NK-92 treated with Interleukin-12 subunit alpha and Interleukin-12 subunit beta, amount 100 ng/mL, for 24 hours (cell line): ENCODE results near the gene SLMAP.
"Not testable (repeated sequence)": the region's sequence is repeated elsewhere in the genome, so short reads cannot be mapped to it uniquely, and the experiment has no call there.

Experiments used
- DNase-seq: peaks from one replicate; lab custom pipeline; 2025; lab: John Stamatoyannopoulos, UW

SLMAP gene

DNA sequence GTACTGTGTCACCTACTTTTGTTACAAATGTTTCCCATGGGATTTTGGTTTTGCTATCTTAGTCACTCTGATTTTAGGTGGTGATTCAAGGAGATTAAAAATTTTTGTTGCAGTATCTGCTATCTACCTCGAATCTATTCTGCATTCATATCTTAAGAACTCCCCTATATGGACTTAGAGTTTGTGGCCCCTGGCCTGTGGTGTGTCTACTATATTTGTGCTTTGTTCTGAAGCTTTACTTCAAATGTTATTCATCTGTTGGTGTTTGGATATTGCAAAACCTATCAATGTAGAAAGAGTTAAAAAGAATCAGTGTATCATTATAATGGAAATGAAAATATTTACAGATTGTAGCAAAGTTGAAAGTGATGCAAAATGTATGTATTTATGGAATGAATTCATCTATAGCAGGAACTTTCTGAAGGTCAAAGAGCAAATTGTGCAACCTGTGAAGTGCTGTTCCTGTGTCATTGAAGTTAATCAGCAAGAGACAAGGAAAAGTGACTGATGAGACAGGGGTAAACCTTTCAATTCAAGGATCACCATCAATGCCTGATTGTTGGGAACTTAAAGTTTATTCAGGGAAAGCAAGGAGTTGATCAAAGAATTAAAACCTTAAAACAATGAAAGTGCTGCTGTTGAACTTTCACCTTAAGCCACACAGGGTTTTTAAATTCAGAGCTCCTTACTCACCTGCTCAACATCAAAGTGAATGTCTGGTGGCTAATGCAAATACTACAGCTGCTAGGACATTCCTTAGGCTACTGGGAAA, 71.0 kb downstream of the SLMAP start:
- DNase-seq: no peak

DNA sequence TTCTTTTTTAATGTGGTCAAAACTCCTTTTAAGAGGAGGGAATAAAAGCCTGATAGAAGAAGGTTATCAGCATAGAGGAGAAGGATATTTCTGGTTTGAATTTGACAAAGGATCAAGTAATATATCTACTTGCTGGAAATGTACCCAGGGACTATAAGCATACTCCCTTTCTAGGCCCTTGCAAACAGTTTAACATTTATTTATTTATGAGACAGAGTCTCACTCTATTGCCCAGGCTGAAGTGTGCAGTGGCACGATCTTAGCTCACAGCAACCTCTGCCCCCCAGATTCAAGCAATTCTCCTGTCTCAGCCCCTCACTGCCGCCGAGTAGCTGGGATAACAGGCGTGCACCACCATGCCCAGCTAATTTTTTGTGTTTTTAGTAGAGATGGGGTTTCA, 71.6 kb downstream of the SLMAP start:
- DNase-seq: no peak

DNA sequence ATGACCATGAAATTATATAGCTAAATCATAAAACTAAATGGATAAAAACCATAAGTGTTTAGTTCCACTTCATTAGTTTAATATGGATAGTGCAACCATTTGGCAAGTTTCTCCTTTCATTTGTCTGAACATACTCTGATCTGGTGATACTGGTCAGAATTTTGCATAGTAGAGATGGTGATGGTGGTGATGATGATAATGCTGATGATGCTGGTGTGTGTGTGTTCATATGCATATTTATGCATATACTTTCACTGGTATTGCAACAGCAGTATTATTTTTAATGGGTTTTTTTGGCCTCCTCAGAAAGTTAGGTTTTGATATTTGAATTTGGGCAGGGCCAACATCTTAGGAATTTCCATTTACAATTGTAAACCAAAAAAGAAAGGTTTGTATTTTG, 76.4 kb downstream of the SLMAP start:
- DNase-seq: no peak

DNA sequence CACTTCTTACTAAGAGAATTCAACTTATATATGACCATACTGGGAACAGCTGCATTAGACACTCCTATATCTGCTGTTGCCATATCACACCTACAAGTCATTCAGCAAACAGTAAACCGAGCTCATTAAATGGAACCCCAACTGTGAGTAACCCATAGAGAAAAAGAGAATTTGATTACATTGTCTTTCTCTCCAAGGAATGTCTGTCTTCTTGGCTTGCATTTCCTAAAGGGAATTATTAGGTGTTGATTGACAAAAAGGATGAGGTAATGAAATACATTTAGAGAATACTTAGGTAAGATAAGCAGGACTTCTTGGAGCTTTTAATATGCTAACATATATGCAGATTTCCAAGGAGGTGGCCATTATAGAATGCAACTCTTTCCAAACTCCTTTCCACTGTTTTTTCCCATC, 76.8 kb downstream of the SLMAP start:
- no peak for DNase-seq

DNA sequence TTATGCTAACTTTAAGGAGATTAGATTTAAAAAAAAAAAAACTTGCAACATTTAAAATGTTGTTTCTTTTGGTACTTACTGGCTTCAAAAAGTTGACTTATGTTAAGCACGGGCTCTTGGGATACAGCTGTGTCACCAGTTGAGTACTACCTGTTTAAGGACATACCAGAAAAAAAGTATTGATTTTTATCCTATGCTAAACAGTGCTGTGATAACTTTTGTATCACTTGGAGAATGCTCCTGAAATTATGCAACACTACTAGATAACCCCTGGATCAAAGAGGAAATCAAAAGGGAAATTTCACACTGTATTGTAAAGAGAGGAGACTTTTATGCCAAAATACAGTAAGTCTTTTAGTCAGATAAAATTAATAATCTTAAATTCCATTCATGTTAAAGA, 77.7 kb downstream of the SLMAP start:
- DNase-seq: no peak

DNA sequence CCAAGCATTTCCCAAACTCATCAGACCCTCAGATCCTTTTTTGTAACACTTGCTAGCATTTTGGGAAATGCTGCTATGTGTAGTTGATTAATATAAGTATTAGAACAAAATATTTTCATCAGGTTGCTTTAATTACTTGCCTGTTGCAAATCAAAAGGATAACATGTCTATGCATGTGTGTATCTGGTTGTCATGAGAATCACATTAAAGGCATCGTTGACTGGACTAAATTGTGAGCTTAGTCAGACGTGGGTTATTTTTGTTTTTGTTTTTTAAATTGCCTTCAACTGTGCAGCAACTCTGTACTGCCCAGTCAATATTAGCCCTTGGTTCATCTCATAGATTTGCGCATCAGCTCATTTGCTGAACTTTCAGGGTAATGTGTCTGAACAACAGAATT, 81.6 kb downstream of the SLMAP start:
- DNase-seq: no peak

DNA sequence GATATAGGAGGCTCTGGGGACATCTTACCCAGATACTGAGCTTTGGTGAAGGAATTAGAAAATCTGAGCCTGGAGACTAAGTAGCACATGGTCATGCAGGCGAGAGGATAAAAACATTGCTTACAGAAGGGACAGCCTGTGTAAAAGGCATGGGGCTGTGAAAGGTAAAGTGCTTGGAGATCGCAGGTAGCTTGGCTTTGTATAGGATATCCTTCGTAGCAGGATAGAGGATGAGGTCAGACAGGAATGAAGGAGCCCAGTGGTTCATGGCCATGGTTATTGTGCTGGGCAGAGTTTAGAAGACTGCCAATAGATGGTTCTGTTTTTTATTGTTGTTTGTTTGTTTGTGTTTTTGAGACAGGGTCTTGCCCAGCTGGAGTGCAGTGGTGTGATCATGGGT, 82.5 kb downstream of the SLMAP start:
- no peak for DNase-seq

DNA sequence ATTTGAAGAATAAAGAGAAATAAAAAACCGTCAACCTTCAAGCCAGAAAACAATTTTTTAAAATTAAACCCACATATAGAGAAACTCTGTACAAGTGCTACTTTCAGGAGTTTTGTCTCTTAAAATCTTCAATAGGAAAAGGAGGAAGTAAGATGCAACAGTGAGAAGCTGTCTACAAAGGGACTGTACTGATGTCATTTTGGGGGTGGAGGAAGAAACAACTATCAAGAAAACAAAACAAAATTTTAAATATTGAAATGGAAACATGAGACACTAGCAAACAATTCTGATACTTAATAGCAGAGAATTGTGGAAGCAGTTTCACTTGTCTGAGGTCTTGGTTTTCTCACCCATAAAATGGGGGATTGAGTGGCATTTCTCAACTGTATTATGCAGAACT, 84.4 kb downstream of the SLMAP start:
- DNase-seq: no peak

DNA sequence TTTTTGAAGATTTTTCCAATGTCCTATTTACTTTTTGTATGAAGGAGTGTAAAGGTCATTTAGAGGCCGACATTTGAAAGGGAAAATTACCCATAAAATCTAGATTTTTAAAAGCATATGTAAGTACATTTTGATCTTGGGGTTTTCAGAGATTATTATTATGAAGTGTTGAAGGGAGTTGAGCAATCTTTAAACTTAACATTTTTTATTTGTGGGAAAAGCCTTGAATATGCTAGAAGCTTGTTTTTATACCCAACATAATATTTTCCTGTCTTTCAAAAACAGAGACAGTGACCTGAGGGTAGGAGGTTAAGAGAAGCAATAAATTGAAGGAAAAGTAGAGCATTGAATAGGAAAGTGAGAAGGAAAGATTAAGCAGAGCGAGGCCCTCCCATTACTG, 85.7 kb downstream of the SLMAP start:
- DNase-seq: no peak

DNA sequence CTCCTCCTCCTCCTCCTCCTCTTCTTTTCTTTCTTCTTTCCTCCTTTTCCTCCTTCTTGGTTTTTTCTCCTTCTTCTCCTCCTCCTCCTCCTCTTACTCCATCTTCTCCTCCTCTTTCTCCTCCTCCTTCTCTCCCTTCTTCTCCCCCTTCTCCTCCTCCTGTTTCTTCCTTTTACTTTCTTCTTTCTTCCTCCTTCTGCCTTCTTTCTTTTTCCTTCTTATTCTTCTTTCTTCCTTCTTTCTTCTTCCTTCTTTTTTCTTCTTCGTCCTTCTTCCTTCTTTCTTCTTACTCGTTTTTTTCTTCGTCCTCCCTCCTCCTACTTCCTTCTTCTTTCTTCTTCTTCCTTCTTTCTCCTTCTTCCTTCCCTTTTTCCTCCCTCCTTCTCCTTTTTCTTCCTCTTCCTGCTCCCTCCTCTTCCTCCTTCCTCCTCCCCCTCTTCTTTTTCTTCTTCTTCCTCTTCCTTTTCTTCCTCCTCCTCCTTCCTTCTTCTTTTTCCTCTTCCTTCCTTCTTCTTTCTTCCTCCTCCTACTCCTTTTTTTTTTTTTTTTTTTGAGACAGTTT, 92.1 kb downstream of the SLMAP start:
- no peak for DNase-seq

DNA sequence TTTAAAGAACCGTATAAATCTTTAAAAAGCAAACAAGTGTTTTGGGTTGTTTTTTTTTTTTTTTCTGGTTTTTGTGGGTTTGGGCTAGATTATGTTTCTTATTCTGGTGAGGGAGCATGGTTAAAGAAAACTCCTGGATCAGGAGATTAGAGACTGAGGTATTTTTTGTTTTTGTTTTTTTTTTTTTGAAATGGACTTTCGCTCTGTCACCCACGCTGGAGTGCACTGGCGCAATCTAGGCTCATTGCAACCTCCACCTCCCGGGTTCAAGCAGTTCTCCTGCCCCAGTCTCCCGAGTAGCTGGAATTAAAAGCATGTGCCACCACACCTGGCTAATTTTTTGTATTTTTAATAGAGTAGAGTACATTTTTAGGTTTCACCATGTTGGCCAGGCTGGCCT, 95.2 kb downstream of the SLMAP start:
- no peak for DNase-seq

DNA sequence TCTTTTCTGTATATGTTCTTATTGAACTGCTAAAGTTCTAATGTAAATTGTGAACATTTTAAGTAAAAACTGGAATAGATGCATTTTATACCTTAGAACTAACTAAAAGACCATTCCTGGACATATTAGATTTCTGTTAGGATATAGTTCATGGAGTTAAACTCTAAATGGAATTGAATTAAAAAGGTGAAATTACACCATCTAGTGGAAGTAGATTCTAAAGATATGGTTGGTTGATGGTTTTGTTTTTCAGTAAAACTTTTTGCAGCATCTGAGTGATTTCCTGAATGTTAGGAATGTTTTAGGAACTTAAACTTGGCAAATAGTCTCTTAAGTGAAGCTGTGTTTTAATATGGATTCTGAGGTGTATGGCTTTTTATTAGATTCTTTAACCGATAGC, 96.8 kb downstream of the SLMAP start:
- no peak for DNase-seq

DNA sequence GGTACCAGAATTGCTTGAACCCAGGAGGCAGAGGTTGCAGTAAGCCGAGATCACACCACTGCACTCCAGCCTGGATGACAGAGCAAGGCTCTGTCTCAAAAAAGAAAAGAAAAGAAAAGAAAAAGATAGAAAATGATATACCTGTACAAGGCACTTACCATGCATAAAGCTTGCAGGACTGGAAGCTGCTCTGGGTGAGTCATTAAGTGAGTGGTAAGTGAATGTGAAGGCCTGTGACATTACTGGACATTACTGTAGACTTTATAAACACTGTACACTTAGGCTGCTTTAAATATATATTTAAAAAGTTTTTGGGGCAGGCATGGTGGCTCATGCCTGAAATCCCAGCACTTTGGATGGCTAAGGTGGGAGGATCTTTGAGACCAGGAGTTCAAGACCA, 99.2 kb downstream of the SLMAP start:
- DNase-seq: no peak

DNA sequence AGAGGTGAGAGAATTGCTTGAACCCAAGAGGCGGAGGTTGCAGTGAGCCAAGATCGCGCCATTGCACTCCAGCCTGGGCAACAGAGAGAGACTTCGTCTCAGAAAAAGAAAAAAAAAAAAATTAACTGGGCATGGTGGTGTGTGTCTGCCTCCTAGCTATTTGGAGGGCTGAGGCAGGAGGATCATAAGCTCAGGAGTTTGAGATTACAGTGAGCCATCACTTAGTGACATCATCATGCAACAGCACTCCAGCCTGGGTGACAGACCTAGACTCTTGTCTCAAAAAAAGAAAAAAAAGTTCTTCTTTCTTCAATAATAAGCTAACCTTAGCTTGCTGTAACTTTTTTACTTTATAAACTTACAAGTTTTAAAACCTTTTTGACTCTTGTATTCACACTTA, 99.8 kb downstream of the SLMAP start:
- DNase-seq: no peak

DNA sequence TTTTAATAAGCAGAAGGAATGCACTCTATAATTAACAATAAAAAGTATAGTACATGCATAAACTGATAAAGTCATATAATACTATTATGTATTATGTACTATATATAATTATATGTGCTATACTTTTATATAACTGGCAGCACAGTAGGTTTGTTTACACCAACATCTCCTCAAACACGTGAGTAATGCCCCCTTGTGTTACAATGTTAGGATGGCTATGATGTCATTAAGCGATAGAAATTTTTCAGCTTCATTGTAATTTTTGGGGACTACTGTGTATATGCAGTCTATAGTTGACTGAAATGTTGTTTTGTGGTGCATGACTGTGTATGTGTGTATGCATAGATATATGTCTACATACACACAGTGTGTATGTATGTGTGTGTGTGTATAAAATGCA, 100.6 kb downstream of the SLMAP start:
- no peak for DNase-seq

DNA sequence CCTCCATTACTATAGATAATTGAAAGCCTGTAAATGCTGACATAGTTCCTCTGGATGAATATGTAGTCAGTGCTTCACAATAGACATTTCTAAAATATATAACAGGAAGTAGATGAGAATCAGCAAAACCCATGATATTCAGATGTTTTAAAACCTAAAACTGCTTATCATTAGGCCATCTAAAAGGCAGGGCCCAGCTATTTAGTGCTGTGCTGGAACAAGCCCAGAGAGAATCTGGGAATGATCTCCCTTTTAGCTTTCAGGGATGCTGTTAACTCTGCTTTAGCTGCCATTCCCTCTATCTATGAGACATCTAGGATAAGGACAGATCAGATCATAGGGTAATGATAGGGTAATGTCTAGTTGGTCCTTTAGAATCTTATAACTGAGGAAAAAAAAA, 106.8 kb downstream of the SLMAP start:
- DNase-seq: no peak

DNA sequence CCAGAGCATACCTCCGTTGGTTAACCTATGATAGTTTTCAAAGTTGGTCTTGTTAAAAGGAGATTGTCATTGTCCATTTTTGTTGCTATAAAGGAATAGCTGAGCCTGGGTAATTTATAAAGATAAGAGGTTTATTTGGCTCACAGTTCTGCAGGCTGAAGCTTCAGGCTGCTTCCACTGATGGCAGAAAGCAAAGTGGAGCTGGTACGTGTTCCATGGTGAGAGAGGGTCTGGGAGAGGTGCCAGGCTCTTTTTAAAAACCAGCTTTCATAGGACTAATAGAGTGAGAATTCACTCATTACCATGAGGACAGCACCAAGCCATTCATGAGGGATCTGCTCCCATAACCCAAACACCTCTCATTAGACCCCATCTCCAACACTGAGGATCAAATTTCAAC, 107.3 kb downstream of the SLMAP start:
- no peak for DNase-seq

DNA sequence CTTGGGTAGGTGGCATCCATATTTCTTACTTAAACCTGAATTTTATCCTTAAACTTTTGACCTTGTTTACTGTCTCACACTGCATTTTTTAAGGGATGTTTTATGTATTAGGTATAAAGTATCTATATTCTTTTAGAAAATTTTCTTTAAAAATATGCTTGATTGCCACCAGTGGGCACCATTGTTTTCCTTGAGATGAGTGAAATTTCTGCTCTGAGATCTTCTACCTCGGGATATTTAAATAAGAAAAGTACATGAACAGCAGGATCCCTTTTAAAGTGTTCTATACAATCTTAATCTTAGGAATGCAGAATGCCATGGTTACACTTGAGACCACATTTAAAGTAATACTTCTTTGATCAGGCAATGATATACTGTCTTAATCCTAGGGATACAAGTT, 108.7 kb downstream of the SLMAP start:
- no peak for DNase-seq

DNA sequence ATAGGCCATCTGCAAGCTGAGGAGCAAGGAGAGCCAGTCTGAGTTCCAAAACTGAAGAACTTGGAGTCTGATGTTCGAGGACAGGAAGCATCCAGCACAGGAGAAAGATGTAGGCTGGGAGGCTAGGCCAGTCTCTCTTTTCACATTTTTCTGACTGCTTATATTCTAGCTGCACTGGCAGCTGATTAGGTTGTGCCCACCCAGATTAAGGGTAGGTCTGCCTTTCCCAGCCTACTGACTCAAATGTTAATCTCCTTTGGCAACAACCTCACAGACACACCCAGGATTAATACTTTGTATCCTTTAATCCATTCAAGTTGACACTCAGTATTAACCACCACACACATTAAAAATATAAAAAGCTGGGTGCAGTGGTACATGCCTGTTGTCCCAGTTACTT, 113.0 kb downstream of the SLMAP start:
- not testable (repeated sequence) for DNase-seq

DNA sequence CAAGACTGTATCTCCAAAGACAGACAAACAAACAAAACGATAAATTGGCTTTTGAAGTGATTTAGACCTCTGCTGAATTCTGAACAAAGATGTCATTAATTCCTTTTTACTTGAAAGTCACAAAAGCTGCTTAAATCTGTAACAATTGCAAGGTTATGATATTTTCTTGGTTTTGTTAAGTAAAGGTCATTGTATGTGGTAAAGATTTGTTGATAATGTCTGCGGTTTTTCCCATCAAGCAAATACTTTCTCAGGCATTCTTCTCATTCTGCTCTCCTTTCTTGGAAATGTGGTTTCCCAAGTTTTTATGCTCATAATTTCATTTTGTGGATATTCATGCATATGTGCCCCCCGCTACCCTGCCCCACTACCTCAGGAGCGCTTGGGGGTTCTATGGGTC, 116.5 kb downstream of the SLMAP start:
- DNase-seq: no peak

DNA sequence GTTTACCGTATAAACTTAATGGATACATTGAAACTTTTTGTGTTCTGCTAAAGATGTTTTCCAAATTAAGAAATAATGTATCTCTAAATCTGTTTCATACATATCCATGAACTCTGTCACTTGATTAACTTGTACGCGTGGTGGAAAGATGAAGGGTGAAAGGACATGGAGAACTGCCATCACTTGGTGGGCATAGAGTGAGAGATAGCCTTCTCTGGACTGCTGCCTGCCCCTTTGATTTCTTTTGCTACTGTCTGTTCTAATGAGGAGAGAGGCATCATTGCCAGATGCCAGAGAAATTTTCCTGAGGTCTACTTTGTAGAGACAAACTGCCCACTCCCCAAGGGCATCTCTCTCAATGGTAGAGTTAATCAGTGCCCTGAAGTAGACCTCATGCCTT, 120.5 kb downstream of the SLMAP start:
- DNase-seq: no peak

DNA sequence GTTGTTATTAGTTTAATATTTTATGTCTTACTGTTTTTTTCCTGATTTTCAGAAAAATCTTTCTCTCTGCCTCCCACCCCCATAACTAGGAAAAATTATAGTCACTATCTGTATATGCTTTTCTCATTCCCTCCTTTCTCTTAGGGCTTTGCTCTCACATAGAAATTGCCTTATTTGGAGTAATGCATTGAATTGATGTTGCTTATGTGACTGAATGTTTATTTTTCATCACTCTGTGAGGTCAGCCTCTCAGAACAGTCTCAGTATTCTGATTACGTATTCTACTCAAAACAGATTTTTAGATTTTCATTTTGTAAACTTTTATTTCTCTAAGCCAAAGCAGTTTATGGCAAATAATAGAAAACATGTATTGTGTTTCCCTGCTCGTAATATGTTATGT, 121.0 kb downstream of the SLMAP start:
- no peak for DNase-seq

DNA sequence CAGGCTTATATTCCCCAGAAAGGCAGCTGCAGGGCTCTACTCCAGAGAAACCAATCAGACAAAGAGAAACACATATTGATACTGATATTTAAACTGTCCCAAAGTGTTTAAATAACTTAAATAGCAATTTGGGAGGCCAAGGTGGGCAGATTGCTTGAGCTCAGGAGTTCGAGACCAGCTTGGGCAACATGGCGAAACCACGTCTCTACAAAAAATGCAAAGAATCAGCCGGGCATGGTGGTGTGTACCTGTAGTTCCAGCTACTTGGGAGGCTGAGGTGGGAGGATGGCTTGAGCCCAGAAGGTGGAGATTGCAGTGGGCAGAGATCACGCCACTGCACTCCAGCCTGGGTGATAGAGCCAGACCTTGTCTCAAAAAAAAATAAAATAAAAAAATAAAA, 128.3 kb downstream of the SLMAP start:
- not testable (repeated sequence) for DNase-seq

DNA sequence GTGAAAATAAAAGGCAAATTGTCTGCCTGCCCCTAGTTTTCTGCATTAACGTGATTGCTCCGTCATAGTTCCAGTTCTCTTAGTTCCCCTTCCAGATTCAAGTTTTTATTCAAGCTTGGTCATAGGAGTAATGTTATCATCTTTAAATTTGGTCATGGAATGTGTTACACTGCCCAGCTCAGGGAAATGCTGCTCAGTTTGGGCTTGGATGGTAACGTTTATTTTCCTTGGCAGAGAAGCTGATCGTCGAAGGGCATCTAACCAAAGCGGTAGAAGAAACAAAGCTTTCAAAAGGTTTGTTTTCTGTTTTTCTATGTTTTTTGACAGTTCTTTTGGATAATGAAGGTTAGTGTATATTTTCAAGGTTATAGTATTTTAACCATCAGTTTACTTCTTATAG, 133.7 kb downstream of the SLMAP start:
- no peak for DNase-seq
